DMS114 treated with DMSO at 0.1 percent for 48 hours (cell line): Measurements from ENCODE around the gene PMFBP1.
"Not testable (repeated sequence)": the region's sequence is repeated elsewhere in the genome, so short reads cannot be mapped to it uniquely, and the experiment has no call there.

Experiments
- DNase-seq: peaks from one replicate; lab custom pipeline; 2025; ENCODE audit not compliant: unreplicated experiment; lab: John Stamatoyannopoulos, UW

Gene PMFBP1

DNA sequence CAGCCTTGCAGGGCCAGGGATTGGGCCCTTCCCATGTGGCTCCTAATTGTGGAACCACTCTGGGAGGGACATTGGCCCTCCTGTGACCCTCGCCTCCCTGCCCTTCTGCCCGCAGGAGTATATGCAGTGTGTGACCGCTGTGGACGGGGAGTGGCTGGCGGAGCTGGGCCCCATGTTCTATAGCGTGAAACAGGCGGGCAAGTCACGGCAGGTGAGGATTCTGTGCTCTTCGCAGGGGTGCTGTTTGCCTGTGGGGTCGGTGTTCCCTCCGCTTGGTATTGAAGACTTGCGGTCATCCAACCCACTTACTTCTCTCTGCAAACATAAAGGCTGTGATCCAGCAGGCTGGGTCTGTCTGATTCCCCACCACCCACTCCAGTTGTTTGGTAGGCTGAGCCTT, 62.7 kb downstream of the PMFBP1 start:
- no peak for DNase-seq

- DNase-seq: no peak
Observed at GRCh38 chr16:72108353-72109102, 63.4 kb downstream of the PMFBP1 start.

- no peak for DNase-seq
Observed at GRCh38 chr16:72107371-72107770, 64.6 kb downstream of the PMFBP1 start.

DNA sequence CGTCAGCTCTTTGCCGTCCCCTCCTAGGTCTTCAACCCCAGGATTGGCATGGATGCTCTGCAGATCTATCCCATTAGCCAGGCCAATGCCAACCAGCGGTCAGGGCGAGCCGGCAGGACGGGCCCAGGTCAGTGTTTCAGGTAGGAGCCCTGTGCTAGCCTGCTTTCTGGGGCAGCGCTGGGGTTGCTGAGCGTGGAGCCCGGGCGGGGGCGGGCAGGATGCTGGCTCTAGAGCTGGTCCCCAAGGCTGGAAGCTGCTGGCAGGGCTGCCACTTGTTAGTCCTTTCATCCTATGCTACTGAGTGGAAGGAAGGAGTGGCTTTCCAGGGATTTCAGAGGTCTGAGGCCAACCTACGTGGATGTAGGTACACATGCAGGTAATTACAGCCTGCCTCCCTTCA, 66.0 kb downstream of the PMFBP1 start:
- no peak for DNase-seq

DNA sequence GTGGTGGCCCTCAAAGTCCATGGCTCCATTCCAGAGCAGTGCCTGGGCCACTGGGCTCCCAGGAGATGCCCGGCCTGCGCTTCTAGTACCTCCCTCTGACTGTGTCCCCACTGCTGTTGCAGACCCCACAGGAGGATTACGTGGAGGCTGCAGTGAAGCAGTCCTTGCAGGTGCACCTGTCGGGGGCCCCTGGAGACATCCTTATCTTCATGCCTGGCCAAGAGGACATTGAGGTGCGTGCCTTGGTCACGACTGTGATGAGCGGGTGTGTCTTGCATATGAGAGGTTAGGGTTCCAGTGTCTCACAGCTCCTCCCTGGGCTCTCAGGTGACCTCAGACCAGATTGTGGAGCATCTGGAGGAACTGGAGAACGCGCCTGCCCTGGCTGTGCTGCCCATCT, 67.0 kb downstream of the PMFBP1 start:
- DNase-seq: no peak

DNA sequence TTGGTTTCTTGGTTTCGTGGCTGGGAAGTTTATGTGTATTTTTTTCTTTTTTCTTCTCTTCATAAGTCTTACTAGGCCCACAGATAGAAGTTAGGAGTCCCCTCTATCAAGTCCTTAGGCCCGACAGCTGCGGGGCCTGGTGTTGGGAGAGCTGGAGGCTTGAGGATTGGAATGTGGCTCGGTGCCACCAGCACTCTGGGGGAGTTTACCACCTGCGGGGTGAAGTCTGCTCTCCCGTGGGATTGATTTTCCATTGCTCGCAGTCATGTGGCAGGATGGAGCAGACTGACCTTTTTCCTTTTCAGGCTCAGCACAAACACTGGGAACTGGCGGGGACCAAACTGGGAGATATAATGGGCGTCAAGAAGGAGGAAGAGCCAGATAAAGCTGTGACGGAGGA, 70.8 kb downstream of the PMFBP1 start:
- no peak for DNase-seq

- peak; percentile 71 for DNase-seq
Observed at GRCh38 chr16:72099377-72099818, 72.6 kb downstream of the PMFBP1 start.

GRCh38 chr16:72098936-72099335, 73.0 kb downstream of the PMFBP1 start:
- DNase-seq: no peak

DNA sequence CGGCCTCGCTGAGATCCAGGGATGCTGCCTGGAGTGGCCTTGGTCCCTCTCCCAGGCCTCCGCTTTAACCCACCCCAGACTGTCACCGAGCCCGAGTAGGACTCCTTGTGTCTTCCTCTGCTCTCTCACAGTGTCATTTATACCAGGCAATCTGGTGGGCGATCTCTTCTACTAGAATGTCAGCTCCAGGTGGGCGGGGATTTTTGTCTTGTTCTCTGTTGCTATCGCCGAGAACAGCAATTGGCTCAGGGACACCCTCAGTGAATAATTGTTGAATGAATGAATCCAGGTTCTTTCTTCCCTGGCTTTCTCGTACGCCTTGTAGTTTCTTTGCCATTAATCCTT, 77.7 kb downstream of the PMFBP1 start:
- DNase-seq: no peak

- peak; percentile 100 for DNase-seq
Observed at GRCh38 chr16:72093448-72094265, 78.3 kb downstream of the PMFBP1 start, which contains the start of the genes DHX38 and TXNL4B. Gene DHX38 (plus strand): TSS chr16:72093847. CDS start chr16:72096158, 2,311 bp downstream. Gene TXNL4B (minus strand): TSS chr16:72093620. CDS start chr16:72090749, 2,871 bp downstream.

GRCh38 chr16:72092832-72093447, 79.0 kb downstream of the PMFBP1 start:
- peak; percentile 63 for DNase-seq

- DNase-seq: no peak
Observed at GRCh38 chr16:72091217-72091616, 80.7 kb downstream of the PMFBP1 start.

GRCh38 chr16:72085002-72085401, 87.0 kb downstream of the PMFBP1 start:
- no peak for DNase-seq

GRCh38 chr16:72084445-72084844, 87.5 kb downstream of the PMFBP1 start:
- DNase-seq: no peak

DNA sequence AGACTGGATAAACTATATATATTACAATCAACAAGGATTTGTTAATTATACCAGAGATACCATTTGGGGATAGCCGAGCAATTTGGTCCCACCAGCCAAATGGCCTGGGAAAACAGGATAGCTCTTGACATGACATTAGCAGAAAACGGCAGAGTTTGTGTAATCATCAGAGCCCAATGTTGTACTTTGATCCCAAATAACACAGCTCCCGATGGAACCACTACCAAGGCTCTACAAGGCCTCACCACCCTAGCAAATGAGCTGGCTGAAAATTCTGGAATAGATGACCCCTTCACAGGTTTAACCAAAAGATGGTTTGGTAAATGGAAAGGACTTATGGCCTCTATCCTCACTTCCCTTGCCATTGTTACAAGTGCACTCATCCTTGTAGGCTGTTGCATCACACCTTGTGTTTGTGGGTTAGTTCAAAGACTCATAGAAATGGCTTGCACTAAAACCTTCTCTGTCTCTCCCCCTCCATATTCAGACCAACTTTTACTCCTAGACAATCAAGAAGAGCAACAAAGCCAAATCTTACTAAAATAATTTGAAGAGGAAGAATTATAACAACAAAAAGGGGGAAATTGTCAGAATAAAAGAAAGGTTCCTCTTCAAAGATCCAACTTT, 88.1 kb downstream of the PMFBP1 start:
- DNase-seq: no peak

DNA sequence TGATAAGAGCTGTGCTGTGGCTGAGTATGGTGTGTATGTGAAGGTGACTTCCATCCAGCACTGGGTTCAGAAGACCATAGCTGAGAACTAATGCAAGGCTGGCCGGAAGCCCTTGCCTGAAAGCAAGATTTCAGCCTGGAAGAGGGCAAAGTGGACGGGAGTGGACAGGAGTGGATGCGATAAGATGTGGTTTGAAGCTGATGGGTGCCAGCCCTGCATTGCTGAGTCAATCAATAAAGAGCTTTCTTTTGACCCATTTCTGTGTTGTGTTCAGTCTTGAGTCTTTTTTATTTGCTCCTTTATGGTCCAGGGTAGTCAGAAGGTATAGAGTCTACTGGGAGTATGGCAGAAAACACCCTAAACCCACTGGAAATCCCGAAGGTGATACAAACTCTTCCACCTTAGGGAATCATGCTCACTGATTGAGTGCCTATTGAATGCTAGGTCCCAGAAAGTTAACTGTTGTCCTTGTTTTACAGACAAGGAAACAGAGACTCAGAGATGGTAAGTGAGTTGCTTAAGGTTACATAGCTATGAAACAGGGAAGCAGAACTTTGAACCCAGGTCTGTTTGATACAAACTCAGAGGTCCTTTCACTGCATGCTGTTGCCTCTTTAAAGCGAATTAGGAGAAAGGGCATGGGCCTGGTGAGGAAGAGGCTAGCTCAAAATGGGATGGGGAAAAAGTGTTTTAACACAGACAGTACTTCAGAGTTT, 94.8 kb downstream of the PMFBP1 start:
- not testable (repeated sequence) for DNase-seq

GRCh38 chr16:72075067-72075466, 96.9 kb downstream of the PMFBP1 start:
- not testable (repeated sequence) for DNase-seq

DNA sequence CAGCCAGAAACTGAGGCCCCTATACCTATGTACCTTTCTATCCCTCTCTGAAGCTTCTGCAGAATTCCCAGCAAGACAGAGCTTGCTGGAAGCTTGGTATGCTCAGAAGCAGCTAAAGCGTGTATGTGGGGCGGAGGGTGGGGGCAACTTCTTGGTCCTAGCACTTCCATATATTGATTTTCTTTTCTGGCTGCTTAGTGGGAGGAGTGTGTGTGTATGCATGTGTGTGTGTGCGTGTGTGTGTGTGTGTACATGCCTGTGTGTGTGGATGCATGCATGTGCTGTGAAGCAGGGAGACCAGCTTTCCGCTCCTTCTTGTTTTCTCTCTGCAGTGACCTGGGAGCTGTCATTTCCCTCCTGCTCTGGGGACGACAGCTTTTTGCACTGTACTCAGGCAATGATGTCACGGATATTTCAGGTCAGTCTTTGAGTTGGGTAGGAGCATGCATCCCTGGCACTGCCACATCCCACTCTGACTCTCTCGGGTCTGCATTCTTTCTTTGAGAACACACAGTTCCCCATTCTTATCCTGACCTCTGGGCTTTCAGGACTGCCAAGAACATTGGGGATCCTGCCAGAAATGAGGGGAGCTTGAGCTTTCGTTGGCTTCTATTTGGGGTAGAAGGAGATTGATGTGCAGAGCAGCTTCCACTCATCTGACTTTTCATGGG, 98.3 kb downstream of the PMFBP1 start:
- no peak for DNase-seq

DNA sequence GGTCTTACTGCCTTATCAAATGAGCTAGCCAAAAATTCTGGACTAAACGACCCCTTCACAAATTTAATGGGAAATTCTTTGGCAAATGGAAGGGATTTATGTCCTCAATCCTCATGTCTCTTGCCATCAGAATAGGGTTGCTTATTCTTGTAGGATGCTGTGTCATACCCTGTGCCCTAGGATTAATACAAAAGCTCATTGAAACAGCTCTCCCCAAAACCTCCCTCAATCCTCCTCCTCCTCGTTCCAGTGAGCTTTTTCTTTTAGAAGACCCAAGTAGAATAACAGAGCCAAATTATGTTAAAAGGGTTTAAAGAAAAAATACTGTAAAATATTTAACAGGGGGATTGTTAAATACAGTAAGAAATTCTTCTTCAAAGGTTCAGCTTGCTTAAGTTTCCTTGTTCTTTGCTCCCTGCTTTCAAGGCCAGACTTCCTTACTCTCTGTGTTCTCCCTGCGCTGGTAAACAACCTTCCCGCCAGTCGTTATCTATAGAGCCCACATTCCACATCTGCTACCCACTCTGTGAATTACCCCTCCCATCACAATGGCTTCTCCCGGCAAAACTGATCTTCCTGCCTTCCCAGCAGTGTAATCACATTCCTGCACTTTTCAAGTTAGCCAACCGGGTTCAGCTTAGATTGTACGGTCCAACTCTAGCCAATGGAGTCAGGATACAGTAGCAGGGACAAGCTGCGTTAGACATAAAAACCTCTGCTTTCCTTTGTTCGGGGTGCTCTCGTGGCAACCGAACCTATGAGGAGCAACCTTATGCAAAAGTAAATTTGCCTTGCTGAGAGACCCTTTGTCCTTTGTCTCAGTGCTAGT, 99.2 kb downstream of the PMFBP1 start:
- DNase-seq: no peak
